Measurements from ENCODE around the gene CDC26.
A peak's percentile ranks its signal among the peaks of the same experiment; 100 is the strongest.
"Not testable (repeated sequence)": the region's sequence is repeated elsewhere in the genome, so short reads cannot be mapped to it uniquely, and the experiment has no call there.

CDC26 gene

GRCh38 chr9:113275157-113276131 is at the start of gene CDC26, which contains the start of gene PRPF4:
TSS of gene CDC26 (minus strand) at chr9:113275572. CDS start at chr9:113272507, 3,065 bp downstream.
TSS of gene PRPF4 (plus strand) at chr9:113275658. CDS start at chr9:113275744, 86 bp downstream.
- peak; percentile 95 for DNase-seq

GRCh38 chr9:113322671-113323070 is 47.3 kb upstream of the CDC26 start:
- DNase-seq: no peak

GRCh38 chr9:113320051-113320450 is 44.7 kb upstream of the CDC26 start:
- no peak for DNase-seq

DNA sequence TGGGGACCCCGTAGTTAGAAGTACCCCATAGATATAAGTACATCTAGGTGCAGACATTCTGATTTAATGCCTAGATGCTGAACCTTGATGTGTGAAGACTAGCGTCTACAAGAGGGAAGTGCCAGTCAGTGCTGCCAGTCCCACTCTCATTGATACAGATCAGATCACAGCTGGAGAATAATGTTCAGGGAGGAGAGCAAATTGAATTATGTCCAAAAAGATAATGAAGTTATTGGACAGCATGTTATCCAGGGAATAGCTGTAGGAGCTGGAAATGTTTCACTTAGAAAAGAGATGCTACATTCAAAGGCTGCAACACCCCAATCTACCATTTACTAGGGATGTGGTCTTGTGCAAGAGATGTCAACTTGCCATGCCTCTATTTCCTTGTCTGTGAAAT is 43.7 kb upstream of the CDC26 start:
- DNase-seq: no peak

- no peak for DNase-seq
Observed at GRCh38 chr9:113317777-113318176, 42.4 kb upstream of the CDC26 start.

- DNase-seq: no peak
Observed at GRCh38 chr9:113316030-113316429, 40.7 kb upstream of the CDC26 start.

DNA sequence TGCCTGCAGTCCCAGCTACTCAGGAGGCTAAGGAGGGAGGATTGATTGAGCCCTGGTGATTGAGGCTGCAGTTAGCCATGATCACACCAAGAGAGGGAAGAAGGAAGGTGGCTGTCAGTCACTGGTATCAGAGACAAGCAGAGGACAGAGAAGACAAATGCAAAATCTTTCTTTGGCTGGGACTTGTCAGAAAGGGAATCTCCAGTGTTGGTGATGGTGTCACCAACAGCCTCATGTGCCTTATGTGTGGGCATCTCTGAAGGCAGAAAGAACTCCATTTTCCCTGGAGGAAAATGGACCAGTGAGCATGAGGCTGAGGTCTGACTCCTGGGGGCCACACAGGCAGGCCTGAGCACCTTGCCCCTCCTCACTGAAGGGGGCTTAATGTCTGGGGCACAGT is 39.9 kb upstream of the CDC26 start:
- no peak for DNase-seq

- DNase-seq: no peak
Observed at GRCh38 chr9:113313261-113313660, 37.9 kb upstream of the CDC26 start.

DNA sequence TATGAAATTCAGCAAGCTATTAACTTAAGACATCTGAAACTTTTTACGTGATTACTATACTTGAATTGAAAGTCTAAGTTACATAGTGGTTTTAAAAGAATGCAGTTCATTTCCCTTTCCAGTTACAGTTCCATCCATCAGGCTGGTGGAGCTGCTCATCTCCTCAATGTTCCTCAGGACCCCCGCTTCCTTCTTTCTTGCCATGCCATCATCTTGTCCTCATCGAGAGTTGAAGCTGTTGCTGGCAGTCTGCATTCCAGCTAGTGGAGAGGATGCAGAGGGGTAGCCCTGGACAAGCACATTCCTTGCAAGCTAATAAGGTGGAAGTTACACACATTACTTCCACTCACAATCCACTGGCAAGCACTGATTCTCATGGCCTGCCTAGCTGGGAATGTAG is 36.6 kb upstream of the CDC26 start:
- no peak for DNase-seq

DNA sequence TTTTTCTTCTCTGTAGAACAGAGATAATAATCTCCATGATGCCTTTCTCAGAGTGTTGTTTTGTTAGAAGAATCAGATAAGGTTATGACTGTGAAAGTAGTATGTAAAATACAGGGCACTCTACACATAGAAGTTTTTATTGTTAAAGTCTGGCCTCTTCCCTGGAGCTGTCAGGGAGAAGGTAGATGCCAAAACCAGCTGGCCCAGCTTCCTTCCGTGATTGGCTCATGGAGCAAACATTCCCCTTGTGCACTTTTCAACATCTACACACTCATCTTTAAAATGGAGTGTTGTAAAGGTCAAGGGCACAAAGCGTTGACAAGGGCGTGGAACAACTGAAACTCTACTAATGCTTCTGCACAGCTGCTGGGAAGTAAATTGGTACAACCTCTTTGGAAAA is 35.2 kb upstream of the CDC26 start:
- DNase-seq: no peak

DNA sequence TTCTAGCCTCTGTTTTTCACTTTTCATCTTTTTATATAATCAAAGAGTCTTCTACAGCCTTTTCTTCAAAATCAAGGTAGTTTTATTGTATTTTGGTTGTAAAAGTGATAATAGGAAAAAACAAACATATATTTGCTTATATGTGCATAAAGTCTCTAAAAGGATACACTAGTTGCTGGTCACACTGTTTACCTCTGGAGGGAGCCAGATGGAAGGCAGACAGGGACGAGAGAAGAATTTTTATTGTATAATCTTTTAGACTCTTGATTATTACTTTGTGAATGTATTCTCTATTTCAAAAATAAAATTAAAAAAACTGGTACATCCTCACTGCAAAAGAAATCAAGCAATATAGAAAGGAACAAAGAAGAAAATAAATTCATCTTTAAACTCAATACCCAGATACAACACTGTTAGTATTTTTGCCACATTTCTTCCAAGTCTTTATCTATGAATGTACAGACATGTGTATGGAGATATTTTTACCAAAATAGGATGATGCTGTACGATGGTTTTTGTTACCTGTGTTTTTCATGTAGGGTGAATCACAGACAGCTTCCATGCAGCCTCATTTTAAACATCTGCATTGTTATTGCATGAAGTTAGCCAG is 33.9 kb upstream of the CDC26 start:
- peak; percentile 21 for DNase-seq

DNA sequence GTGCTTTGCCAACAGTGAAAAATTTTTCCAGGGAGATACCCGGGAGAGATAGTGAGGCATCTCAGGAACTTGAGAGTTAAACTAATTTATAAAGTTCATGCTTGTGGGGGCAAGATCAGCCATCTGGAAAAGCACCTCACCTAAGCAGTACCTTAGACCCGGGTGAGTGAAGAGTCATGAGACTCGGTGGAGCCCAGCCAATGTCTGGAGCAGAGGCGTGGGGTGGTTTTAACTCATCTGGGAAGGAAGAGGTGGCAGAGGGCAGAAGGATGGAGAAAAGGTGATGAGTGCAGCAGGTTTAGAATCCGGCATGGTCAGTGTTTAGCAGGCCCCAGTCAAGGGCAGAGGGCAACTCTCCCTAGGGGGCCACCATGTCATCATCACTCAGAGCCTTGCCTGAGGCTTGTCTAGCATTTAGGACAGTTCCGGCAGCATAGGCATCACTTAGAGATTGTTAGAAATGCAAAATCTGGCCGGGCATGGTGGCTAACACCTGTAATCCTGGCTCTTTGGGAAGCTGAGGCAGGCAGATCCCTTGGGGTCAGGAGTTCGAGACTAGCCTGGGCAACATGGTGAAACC is 32.1 kb upstream of the CDC26 start:
- DNase-seq: no peak

- DNase-seq: no peak
Observed at GRCh38 chr9:113306566-113306965, 31.2 kb upstream of the CDC26 start.

GRCh38 chr9:113302792-113303418 is 27.5 kb upstream of the CDC26 start, which contains the start of gene RNF183:
TSS of gene RNF183 (minus strand) at chr9:113303376. CDS start at chr9:113298184, 5,192 bp downstream.
- no peak for DNase-seq

DNA sequence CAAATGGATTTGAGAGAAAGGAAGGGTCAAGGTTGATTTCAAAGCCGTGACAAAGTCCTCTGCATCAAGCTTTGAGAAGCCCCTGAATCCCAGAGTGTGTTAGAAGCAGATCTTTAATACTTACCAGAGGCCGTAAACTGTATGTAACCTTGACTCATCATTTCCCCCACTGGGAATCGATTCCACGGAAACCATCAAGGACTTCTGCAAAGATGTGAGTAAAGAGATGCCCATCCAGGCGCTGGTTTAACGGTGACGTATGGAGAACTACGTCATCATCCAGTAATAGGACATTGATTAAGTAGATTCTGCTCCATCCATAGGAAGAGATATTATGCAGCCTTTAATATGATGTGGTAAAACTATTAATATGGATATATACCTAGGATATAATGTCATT is 26.2 kb upstream of the CDC26 start:
- DNase-seq: no peak

DNA sequence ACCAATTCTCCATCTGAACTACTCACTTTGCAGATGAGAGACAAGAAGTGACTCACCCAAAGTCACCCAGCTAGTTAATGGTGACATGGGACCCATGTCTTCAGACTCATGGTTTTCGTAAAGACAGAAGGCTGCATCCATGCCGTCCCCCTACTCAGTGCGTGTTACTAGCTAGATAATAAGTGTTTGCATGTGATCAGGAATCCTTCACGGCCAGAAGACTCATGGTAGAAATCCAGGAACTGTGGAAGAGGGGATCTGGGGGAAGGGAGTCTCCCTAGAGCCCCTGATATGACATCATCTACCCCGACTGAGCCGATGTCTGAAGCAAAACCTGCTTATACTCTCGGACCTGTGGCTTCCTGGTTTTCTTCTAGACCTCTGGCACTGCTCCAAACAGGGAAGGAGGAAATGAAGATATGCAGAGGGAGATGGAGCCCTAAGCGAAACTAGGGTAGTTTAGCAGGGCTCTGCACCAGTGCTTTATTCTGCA is 24.5 kb upstream of the CDC26 start:
- no peak for DNase-seq

DNA sequence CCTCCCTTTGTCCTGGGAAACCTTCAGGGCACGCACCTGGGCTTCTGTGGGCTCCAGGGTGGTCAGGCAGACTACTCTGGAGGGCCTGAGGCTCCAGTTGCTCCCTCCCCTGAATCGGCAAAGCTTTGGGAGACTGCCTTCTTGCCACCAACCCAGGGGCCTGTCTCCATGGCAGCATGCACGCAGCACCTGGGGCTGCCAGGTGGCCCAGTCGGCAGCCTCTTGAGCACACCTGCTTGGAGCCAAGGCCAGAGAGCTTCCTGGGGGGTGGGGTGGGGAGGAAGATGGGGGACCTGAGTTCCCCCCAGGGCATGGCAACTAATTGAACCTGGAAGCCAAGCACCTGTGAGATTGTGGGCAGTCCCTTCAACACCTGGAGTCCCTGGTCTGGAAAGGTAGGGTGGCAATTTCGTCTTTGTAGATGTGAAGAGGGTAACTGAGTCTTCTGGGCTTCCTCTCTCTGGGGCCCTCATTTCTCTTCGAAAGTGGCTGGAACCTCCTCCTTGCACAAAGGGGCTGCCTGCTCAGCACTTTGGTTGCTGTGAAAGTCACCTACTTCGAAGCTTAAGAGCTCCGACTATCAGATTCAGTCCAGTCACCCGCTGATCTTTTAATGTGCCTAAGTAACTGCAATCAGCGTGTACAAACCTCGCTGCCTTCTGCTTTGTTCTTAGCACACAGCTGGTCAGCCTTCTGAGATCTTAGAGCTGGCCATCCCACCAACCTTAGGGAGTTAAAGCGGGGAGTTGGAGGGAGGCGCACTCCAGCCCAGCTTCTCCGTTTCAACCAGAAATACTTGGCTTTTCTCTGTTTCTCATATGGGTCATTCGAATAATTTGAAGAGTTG is 23.8 kb upstream of the CDC26 start:
- DNase-seq: no peak

DNA sequence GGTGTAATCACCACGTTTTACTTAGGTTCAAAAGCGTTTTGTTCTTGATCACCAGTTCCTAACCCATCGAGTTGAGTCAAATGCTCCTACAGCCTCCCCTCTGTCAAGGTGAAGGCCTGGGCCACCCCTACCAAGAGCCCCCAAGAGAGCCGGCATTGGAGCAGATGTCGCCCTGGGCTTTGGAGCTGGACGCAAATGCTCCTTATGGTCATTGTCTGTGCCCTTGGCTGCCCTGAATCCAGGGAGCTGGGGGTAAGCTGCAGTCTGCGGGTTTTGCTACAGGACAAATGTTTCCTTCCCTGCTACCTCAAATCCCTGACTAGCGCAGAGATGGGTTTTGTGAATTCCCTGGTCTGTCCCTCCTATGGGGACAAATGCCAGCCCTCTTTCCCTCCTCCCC is 22.9 kb upstream of the CDC26 start:
- DNase-seq: no peak

DNA sequence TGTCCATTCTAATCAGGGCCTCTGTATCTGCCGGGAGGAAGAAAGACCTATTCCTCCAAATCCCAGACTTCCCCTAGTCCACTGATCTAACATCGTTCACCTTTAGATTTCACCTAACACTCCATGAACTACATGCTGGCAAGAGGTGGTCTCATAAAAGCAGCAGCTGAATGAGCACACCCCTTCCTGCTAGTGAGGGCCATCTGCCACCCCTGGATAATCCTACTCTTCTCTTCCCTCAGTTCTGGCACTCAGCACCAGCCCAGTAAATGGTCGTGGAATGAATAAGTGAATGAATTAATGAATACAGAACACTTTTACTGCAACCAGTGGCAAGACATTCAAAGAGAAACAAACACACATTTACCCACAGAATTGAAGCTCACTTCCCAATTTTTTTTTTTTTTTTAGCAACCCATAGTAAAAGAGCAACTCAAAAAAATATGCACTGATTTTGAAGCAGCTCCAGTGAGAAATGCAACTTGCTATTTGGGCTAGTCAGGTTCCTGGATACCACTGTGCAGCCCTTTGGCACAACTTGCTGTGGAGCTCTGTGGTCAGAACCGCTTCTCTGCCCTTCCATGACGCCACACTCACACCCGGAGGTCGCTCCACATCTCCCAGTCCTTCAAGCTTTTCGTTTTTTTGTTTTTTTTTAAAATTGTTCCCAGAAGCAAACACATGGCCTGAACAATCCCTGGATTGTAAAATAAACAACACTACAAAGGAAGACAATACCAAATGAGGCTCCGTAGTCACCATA is 21.6 kb upstream of the CDC26 start:
- no peak for DNase-seq

DNA sequence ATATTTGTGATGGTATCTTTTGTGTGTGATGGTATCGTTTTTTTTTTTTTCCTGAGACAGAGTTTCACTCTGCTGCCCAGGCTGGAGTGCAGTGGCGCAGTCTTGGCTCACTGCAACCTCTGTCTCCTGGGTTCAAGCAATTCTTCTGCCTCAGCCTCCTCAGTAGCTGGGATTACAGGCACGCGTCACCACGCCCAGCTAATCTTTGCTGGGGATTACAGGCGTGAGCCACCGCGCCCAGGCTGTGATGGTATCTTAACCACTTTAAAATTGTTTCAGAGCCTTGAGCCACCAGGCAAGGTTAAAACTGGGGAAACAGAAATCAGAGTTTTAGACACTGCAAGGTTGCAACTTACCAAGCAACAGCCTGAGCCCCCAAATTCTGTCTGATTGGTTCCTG is 20.9 kb upstream of the CDC26 start:
- not testable (repeated sequence) for DNase-seq

DNA sequence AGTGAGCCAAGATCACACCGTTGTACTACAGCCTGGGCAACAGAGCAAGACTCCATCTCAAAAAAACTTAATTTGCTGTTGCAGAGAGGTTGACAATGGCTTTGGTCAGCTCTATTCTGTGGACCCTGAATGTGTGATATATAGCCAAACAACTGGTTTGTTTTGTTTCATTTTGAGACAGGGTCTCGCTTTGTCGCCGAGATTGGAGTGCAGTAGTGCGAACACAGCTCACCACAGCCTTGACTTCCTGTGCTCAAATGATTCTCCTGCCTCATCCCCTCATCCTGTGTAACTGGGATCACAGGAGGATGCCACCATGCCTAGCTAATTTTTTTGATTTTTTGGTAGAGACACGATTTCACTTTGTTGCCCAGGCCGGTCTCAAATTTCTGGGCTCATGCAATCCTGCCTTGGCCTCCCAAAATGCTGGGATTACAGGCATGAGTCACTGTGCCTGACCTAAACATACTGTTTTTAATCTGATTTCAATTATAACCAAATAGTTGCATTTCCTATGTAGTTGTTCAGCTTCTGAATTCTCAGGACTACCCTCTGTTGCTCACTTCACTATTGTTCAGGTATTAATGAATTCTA is 18.0 kb upstream of the CDC26 start:
- DNase-seq: no peak
